ENCODE measurements around the gene EML4. TPM values are rescaled to one million over a fixed set of nuclear protein-coding genes. Genes with fewer than 3 reads are reported as not detected.

EML4 gene
- total RNA-seq, 3 donors from 2014 or later: 19.4 to 68.5 (median 36.7) TPM

- TF ChIP-seq CTCF (IDR thresholded peaks at IDR 0.05) (no peak), POLR2A (IDR thresholded peaks at IDR 0.05) (no peak), POLR2AphosphoS5 (IDR thresholded peaks at IDR 0.05) (no peak)
- intact Hi-C loops (cut with DNase I; ENCODE audit: low total_unique reads): no loop called here
- H3K27ac ChIP-seq: no peak overlapping the region
Measured at GRCh38 chr2:42316910-42317309, 147.8 kb downstream of the EML4 start.

GRCh38 chr2:42317486-42317885, 148.3 kb downstream of the EML4 start:
- intact Hi-C loops (cut with DNase I; ENCODE audit: low total_unique reads): no loop called here
- Histone ChIP-seq H3K27ac (no peak overlapping the region), H3K9me3 (no peaks in the 10 kb centered on the region), H3K36me3 (no peaks in the 10 kb centered on the region), H3K4me3 (no peak overlapping the region), H3K4me1 (no peaks in the 10 kb centered on the region), H3K27me3 (no peaks in the 10 kb centered on the region)
- no peak for DNase-seq (ENCODE audit: low spot score in 2 of 2)
- TF ChIP-seq CTCF (IDR thresholded peaks at IDR 0.05) (no peak), POLR2A (IDR thresholded peaks at IDR 0.05) (no peak), POLR2AphosphoS5 (IDR thresholded peaks at IDR 0.05) (no peak)

More at GRCh38 chr2:42316910-42317309, 147.8 kb downstream of the EML4 start:
- Histone ChIP-seq H3K36me3 (no peaks in the 10 kb centered on the region), H3K9me3 (no peaks in the 10 kb centered on the region), H3K27me3 (no peaks in the 10 kb centered on the region), H3K4me3 (no peak overlapping the region), H3K4me1 (no peaks in the 10 kb centered on the region)
- DNase-seq (ENCODE audit: low spot score in 2 of 2): no peak

- H3K27me3 ChIP-seq: no peaks in the 10 kb centered on the region
- no peaks in the 10 kb centered on the region for H3K9me3 ChIP-seq
- DNase-seq (ENCODE audit: low spot score in 2 of 2): no peak
- H3K36me3 ChIP-seq: no peaks in the 10 kb centered on the region
- TF ChIP-seq CTCF (IDR thresholded peaks at IDR 0.05) (no peak), POLR2A (IDR thresholded peaks at IDR 0.05) (no peak), POLR2AphosphoS5 (IDR thresholded peaks at IDR 0.05) (no peak)
- no peak overlapping the region for H3K4me3 ChIP-seq
- intact Hi-C loops (cut with DNase I; ENCODE audit: low total_unique reads): no loop called here
- no peak overlapping the region for H3K27ac ChIP-seq
- no peaks in the 10 kb centered on the region for H3K4me1 ChIP-seq
Measured at GRCh38 chr2:42317945-42318344, 148.8 kb downstream of the EML4 start.

GRCh38 chr2:42319265-42319664, 150.1 kb downstream of the EML4 start:
- intact Hi-C loops (cut with DNase I; ENCODE audit: low total_unique reads): no loop called here
- Histone ChIP-seq H3K9me3 (no peaks in the 10 kb centered on the region), H3K4me3 (no peak overlapping the region), H3K27ac (no peak overlapping the region), H3K27me3 (no peaks in the 10 kb centered on the region), H3K4me1 (no peaks in the 10 kb centered on the region), H3K36me3 (no peaks in the 10 kb centered on the region)
- TF ChIP-seq POLR2AphosphoS5 (IDR thresholded peaks at IDR 0.05): no peak
- no peak for TF ChIP-seq POLR2A (IDR thresholded peaks at IDR 0.05)
- TF ChIP-seq CTCF (IDR thresholded peaks at IDR 0.05): no peak
- DNase-seq (ENCODE audit: low spot score in 2 of 2): no peak

- no peaks in the 10 kb centered on the region for H3K27me3 ChIP-seq
- DNase-seq (ENCODE audit: low spot score in 2 of 2): no peak
- no peak for TF ChIP-seq POLR2A (IDR thresholded peaks at IDR 0.05)
- TF ChIP-seq POLR2AphosphoS5 (IDR thresholded peaks at IDR 0.05): no peak
- no peak for TF ChIP-seq CTCF (IDR thresholded peaks at IDR 0.05)
- H3K27ac ChIP-seq: no peak overlapping the region
- intact Hi-C loops (cut with DNase I; ENCODE audit: low total_unique reads): no loop called here
- H3K4me3 ChIP-seq: no peak overlapping the region
- no peaks in the 10 kb centered on the region for H3K4me1 ChIP-seq
- H3K9me3 ChIP-seq: no peaks in the 10 kb centered on the region
- H3K36me3 ChIP-seq: no peaks in the 10 kb centered on the region
Measured at GRCh38 chr2:42321452-42322064, 152.4 kb downstream of the EML4 start.
